Endothelial cell of umbilical vein (primary cell): ENCODE measurements around the gene NAPB.

Source experiments
- CTCF ChIP-seq, 2 donors: IDR thresholded peaks; 1 replicate in 1 of 2; 2 replicates in 1 of 2; pipeline ENCODE4 v1.5.1; 2011; ENCODE audit warnings: low read length in 2 of 2, mild to moderate bottlenecking in 2 of 2, moderate library complexity in 2 of 2, control low read depth in 1 of 2, inconsistent platforms in 1 of 2, low read depth in 1 of 2; ENCODE audit not compliant: insufficient read depth in 1 of 2; ENCODE audit errors: extremely low read depth in 1 of 2
- EZH2 ChIP-seq: IDR thresholded peaks from 2 replicates; pipeline ENCODE4 v1.6.1; 2012; ENCODE audit warnings: borderline replicate concordance, low read depth, mild to moderate bottlenecking, moderate library complexity, low read length, inconsistent platforms; ENCODE audit not compliant: severe bottlenecking
- JUN ChIP-seq: IDR thresholded peaks from 2 replicates; pipeline ENCODE4 v1.6.1; 2011; ENCODE audit warnings: borderline replicate concordance, low read depth; ENCODE audit not compliant: insufficient read length, insufficient read depth
- MYC ChIP-seq: IDR thresholded peaks from one replicate; pipeline ENCODE4 v1.6.1; 2011; ENCODE audit warnings: mild to moderate bottlenecking, low read depth, low read length
- POLR2A ChIP-seq: IDR thresholded peaks from 2 replicates; pipeline ENCODE4 v1.6.1; 2012; ENCODE audit warnings: low read depth, mild to moderate bottlenecking, control low read depth, low read length
- POLR2AphosphoS5 ChIP-seq: IDR thresholded peaks from 2 replicates; pipeline ENCODE4 v1.6.1; 2012; ENCODE audit warnings: low read depth, mild to moderate bottlenecking, control low read depth, low read length, moderate library complexity; ENCODE audit not compliant: insufficient read depth

- no peak for TF ChIP-seq MYC
- TF ChIP-seq POLR2AphosphoS5, result no peak
- no peak for TF ChIP-seq CTCF (IDR thresholded peaks at IDR 0.05; ENCODE audit: extremely low read depth in 1 of 2, insufficient read depth in 1 of 2, low read depth in 1 of 2, low read length in 2 of 2)
- no peak for TF ChIP-seq EZH2
- TF ChIP-seq JUN, result no peak
- TF ChIP-seq POLR2A, result no peak
Measured at GRCh38 chr20:23344336-23344735, 77.0 kb downstream of the NAPB start.
